Parathyroid adenoma (tissue), 2 donors: ENCODE measurements around the gene YWHAQ.

ENCODE experiments used
- H2AFZ ChIP-seq: fragments of 300-600 bp; sonication (generic); one replicate; pipeline ENCODE4 v1.7.0; 2017; ENCODE audit warnings: antibody characterized with exemption, mild to moderate bottlenecking
- H3K27ac ChIP-seq: fragments of 300-600 bp; sonication (generic); one replicate; pipeline ENCODE4 v1.7.0; 2017
- H3K27me3 ChIP-seq: fragments of 300-600 bp; sonication (generic); one replicate; pipeline ENCODE4 v1.7.0; 2017; ENCODE audit warnings: low read length; ENCODE audit not compliant: control insufficient read depth, insufficient read depth
- H3K36me3 ChIP-seq: fragments of 300-600 bp; sonication (generic); one replicate; pipeline ENCODE4 v1.7.0; 2017; ENCODE audit warnings: low read length; ENCODE audit not compliant: control insufficient read depth, insufficient read depth
- H3K4me1 ChIP-seq: fragments of 300-600 bp; sonication (generic); one replicate; pipeline ENCODE4 v1.7.0; 2017; ENCODE audit warnings: control low read depth
- H3K4me2 ChIP-seq: fragments of 300-600 bp; sonication (generic); one replicate; pipeline ENCODE4 v1.7.0; 2017; ENCODE audit warnings: low read length
- H3K4me3 ChIP-seq: fragments of 300-600 bp; sonication (generic); one replicate; pipeline ENCODE4 v1.7.0; 2017; ENCODE audit warnings: low read depth, low read length
- H3K79me2 ChIP-seq: fragments of 300-600 bp; sonication (generic); one replicate; pipeline ENCODE4 v1.7.0; 2017; ENCODE audit warnings: control low read depth
- H3K9ac ChIP-seq: fragments of 300-600 bp; sonication (generic); one replicate; pipeline ENCODE4 v1.7.0; 2017; ENCODE audit warnings: mild to moderate bottlenecking
- H3K9me3 ChIP-seq: fragments of 300-600 bp; sonication (generic); one replicate; pipeline ENCODE4 v1.7.0; 2017; ENCODE audit warnings: low read length; ENCODE audit not compliant: control insufficient read depth
- TF ChIP-seq, protein P1 (sequence below): fragments of 300-600 bp; sonication (generic); IDR thresholded peaks from one replicate; pipeline ENCODE4 v1.7.0; 2017; ENCODE audit warnings: antibody characterized with exemption, mild to moderate bottlenecking
- donor health status: primary hyperparathyroidism.

The YWHAQ gene

DNA sequence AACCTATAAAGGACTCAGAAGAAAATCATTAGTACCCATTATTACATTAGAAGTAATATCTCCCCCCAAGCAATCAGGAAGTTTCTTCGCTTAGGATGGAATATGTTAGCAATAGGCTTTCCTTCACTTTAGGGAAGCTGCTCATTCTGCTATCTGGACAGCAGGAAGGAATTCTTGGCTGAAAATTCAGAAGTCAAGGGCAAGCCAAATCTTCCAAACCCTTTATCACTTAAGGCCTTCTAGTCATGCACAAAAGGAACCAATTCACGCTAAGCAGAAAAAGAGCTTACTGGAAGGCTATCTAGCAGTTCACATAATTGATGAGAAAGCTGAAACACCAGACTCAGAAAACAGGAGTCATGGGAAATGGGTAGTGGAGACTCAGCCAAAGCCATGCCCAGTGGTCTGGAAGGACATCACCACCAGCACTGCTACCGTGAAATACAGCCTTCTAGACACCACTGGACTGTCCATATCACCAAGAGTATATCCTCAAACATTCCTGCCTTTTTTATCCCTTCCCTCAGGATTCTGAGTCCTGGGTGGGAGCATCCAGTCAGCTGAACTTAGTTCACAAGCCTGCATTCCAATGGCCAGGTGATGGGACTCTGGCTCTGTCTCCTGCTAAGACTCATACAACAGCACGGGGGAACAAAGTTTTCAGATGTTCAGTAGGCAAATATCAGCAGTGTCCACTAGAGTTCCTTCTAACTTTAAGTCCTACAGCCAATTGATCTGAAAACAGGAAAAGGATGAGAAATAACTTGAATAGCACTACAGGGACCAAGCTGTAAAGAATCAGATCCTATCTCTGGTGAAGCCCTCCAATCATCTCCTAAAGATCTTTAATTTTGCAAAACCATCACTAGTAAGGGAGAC is 60.4 kb downstream of the YWHAQ start:
- no peaks in the 10 kb centered on the region for H3K9me3 ChIP-seq
- no peaks in the 10 kb centered on the region for H3K4me1 ChIP-seq
- no peak overlapping the region for H3K27ac ChIP-seq
- H3K9ac ChIP-seq: no peak overlapping the region
- TF ChIP-seq, protein P1, sequence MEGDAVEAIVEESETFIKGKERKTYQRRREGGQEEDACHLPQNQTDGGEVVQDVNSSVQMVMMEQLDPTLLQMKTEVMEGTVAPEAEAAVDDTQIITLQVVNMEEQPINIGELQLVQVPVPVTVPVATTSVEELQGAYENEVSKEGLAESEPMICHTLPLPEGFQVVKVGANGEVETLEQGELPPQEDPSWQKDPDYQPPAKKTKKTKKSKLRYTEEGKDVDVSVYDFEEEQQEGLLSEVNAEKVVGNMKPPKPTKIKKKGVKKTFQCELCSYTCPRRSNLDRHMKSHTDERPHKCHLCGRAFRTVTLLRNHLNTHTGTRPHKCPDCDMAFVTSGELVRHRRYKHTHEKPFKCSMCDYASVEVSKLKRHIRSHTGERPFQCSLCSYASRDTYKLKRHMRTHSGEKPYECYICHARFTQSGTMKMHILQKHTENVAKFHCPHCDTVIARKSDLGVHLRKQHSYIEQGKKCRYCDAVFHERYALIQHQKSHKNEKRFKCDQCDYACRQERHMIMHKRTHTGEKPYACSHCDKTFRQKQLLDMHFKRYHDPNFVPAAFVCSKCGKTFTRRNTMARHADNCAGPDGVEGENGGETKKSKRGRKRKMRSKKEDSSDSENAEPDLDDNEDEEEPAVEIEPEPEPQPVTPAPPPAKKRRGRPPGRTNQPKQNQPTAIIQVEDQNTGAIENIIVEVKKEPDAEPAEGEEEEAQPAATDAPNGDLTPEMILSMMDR: no peak
- no peak overlapping the region for H3K4me3 ChIP-seq
- no peaks in the 10 kb centered on the region for H3K36me3 ChIP-seq
- no peak overlapping the region for H3K4me2 ChIP-seq
- no peaks in the 10 kb centered on the region for H3K27me3 ChIP-seq
- H3K79me2 ChIP-seq: no peaks in the 10 kb centered on the region
- no peak overlapping the region for H2AFZ ChIP-seq

DNA sequence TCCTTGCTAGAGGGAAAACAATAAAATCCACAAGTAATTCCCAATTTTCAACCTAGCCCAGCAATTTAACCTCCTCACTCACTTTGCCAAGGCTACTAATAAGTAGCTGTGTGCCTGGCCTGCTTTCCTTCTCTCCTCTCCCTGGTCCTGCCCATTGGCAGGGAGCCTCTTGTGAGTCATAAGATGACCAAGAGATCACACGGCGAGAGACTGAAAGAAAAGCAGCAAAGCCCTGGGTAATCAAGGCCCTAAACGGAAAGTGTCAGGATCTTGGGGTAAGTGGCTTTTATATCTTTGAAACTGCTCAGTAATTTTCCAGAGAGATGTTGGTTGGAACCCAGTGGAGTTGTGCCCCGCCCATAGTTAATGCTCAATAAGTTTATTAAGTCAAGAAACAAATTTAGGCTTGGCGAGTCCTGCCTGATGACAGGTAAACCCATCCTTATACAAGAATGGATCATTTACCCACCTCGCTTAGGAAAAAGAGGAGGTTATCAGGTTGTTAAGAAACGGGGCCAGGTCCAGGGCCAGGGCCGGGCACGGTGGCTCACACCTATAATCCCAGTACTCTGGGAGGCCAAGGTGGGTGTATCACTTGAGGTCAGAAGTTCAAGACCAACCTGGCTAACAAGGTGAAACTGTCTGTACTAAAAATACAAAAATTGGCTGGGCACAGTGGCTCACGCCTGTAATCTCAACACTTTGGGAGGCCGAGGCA is 65.2 kb downstream of the YWHAQ start:
- no peak overlapping the region for H3K4me2 ChIP-seq
- no peaks in the 10 kb centered on the region for H3K4me1 ChIP-seq
- no peaks in the 10 kb centered on the region for H3K79me2 ChIP-seq
- no peak overlapping the region for H2AFZ ChIP-seq
- no peaks in the 10 kb centered on the region for H3K27me3 ChIP-seq
- H3K27ac ChIP-seq: no peak overlapping the region
- no peaks in the 10 kb centered on the region for H3K36me3 ChIP-seq
- H3K4me3 ChIP-seq: no peak overlapping the region
- no peak overlapping the region for H3K9ac ChIP-seq
- TF ChIP-seq, protein P1: no peak
- no peaks in the 10 kb centered on the region for H3K9me3 ChIP-seq

DNA sequence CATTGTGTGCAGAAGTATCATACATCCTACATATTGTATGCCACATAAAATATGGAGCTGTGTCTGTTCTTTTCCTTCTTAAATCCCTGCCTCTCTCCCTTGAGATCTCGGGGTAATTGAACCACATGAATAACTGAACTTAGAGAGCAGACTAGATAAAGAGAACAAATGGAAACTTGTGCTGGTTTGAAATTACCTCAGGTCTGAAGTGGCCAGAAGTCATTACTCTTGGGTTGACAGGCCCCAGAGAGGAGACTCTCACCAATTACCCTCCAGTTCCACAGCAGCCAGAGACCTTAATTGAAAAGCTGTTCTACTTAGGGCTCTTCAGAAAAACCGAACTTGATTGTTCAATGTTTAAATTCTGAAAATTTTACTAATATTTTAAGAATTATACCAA is 70.2 kb downstream of the YWHAQ start:
- Histone ChIP-seq H3K79me2 (no peaks in the 10 kb centered on the region), H3K27me3 (no peaks in the 10 kb centered on the region), H3K27ac (no peak overlapping the region), H3K4me1 (peaks cover 6% of the 10 kb centered on the region), H3K9me3 (no peaks in the 10 kb centered on the region), H2AFZ (no peak overlapping the region), H3K36me3 (no peaks in the 10 kb centered on the region), H3K4me2 (no peak overlapping the region), H3K9ac (no peak overlapping the region), H3K4me3 (no peak overlapping the region)
- TF ChIP-seq, protein P1: no peak

DNA sequence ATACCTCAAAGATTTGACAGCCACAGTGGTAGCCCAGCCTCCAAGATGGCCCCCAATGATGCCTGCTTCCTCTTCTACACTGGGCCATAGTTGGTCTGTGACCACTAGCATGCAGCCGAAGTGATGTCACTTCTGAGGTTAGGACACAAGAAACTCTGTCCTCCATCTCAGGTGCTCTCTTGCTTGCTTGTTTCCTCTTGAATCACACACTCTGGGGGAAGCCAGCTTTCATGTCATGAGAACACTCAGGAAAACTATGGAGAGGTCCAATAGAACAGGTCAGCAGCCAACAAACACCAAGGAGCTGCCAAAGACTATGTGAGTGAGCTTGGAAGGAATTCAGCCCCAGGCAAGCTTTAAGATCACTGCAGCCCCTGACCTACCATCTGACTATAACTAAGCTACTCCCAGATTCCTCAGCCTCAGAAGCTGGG is 71.8 kb downstream of the YWHAQ start:
- Histone ChIP-seq H3K9me3 (no peaks in the 10 kb centered on the region), H3K36me3 (no peaks in the 10 kb centered on the region), H3K27ac (no peak overlapping the region), H3K79me2 (peaks cover 3% of the 10 kb centered on the region), H2AFZ (no peak overlapping the region), H3K9ac (no peak overlapping the region), H3K4me3 (no peak overlapping the region), H3K27me3 (no peaks in the 10 kb centered on the region), H3K4me1 (peaks cover 6% of the 10 kb centered on the region), H3K4me2 (no peak overlapping the region)
- TF ChIP-seq, protein P1: no peak
